HG03521 (cell line): ENCODE measurements around the gene DHRS12.

Experiments
- ATAC-seq: cut with Tn5 transposase; IDR thresholded peaks from one replicate; pipeline ENCODE4 v1.9.1; 2021; ENCODE audit warnings: mild to moderate bottlenecking, moderate library complexity; ENCODE audit not compliant: unreplicated experiment

The DHRS12 gene

DNA sequence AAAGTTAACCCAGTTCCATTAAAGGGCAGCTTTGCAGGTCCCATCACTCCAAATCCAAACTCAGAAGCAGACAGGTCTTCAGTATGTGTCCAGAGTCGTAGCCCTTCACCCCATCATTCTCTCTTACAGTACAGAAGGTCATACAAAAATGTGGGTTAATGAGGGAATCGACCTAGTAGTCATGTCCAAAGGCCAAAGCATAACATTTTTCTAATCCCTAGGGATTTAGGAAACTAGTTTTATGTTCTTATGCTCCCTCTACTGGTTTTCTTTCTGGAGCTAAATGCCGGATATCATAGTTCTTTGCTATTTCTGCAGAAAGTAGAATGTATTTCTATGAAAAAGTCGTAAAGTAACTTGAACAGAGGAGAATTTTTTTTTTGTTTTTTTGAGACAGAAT is 72.2 kb downstream of the DHRS12 start:
- ATAC-seq = no peak

DNA sequence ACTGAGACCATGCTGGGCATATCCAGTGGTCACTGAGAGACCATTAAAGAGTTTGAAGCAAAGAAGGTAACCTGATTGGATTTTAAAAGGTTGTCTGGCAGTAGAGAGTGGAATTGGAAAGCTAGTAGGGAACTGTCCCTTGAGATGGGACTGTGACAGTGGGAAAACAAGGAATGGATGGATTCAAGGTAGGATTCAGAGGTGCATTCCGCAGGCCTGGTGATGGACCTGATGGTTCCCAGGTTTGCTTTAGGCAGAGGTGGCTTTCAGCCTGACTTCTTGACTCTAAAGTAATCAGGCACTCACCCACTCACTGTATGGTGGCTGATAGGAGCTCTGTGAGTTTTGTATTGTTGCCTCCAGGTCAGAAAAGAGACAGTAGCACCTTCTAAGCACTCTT is 73.0 kb downstream of the DHRS12 start:
- no peak for ATAC-seq

GRCh38 chr13:51729866-51730553 is 74.0 kb downstream of the DHRS12 start:
- no peak for ATAC-seq

- no peak for ATAC-seq
These were observed 75.0 kb downstream of the DHRS12 start for GRCh38 chr13:51728972-51729371.

DNA sequence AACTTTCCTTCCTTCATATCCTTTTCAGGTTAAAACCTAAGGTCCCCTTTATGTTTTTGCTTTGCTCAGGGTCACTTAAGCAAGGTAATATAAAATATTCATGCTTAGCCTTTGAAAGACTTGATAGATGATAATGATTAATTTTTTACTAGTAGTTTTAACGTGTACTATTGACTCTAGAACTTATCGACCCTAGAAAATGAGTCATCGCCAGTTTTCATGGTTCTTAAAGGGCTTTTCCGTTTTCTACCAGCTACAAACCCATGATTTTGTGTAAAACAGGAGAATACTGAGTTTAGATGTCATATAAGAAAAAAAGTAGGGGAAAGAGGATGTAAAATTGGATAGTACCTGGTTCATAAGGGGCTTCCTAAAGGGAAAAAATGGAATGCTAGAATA is 75.7 kb downstream of the DHRS12 start:
- ATAC-seq = no peak

- ATAC-seq = no peak
These were observed 76.2 kb downstream of the DHRS12 start for GRCh38 chr13:51727634-51728274.

- no peak for ATAC-seq
These were observed 77.3 kb downstream of the DHRS12 start for GRCh38 chr13:51726446-51727193.

DNA sequence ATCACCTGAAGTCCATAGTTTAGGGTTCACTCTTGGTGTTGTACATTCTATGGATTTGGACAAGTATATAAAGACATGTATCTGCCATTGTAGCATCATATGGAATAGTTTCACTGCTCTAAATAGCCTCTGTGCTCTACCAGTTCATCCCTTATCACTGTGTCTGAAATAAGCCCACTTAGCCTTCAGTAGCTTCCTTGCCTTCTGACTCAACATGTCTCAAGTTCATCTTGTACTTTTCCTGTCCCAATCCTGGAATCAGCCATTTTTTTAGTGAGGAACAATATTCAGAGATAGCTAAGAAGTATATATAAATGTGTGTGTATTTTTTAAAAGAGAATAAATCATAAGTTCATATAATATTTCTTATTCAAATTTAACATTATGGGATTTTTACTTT is 79.2 kb downstream of the DHRS12 start:
- ATAC-seq = no peak

DNA sequence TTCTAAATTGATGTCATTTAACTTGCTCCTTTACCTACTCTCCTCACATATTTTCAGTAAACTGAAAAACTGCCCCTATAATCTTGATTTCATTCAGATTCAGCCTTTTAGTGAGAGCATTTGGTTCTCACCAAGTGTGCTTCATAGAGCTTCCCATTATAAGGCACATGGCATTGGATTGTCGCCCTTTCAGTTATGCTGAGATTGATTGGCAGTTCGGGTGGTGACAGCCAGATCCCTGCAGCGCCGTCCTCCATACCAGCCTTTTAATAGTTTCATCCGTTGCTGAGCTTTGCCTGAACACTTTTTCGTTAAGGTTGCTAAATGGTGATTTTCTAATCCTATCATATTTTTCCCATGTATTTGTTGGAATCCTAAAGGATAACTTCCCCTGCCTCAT is 80.4 kb downstream of the DHRS12 start:
- no peak for ATAC-seq

DNA sequence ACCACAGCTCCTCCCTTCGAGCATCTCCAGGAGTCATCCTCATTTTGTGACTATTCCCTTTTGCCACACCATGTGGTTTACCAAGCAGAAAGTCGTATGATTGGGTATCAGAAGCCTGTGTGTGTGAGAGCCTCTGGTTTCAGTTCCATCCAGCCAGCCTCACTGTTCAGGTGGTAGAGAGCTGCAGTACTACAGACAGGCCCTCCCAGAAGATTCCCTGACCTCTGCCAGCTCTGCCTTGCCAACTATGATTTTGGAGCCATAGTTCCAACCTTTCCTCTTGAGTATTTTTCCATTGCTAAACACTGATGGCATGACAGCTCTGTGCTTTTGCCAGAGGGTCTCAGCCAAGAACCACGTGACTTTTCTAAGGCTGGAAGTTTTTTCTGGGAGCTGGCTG is 82.5 kb downstream of the DHRS12 start:
- ATAC-seq = peak; percentile 85

GRCh38 chr13:51719394-51719793 is 84.6 kb downstream of the DHRS12 start:
- no peak for ATAC-seq
